Measurements from ENCODE around the gene ARMH2.
A peak's percentile ranks its signal among the peaks of the same experiment; 100 is the strongest.
"Not testable (repeated sequence)": the region's sequence is repeated elsewhere in the genome, so short reads cannot be mapped to it uniquely, and the experiment has no call there.

ARMH2 gene

GRCh38 chr6:24809728-24810127 lies 11.0 kb upstream of the ARMH2 start:
- no peak for DNase-seq

DNA sequence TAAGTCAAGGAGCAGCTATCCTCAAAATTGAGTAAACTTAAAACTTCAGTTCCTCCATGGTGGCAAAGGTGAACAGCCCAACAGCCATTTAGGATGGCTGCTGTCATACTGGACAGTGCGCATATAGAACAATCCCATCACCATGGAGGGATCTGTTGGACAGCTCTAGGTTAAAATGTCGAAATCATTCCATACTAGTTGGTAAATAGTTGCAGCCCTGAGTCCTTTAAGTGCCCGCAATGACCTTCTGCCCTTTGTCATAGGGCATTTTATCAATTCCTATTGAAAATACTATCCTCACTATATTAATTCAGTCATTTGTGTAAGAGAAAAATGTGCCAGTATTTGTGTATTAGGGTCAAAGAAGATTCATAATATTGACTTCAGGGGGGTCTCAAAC lies 8.9 kb upstream of the ARMH2 start:
- no peak for DNase-seq

DNA sequence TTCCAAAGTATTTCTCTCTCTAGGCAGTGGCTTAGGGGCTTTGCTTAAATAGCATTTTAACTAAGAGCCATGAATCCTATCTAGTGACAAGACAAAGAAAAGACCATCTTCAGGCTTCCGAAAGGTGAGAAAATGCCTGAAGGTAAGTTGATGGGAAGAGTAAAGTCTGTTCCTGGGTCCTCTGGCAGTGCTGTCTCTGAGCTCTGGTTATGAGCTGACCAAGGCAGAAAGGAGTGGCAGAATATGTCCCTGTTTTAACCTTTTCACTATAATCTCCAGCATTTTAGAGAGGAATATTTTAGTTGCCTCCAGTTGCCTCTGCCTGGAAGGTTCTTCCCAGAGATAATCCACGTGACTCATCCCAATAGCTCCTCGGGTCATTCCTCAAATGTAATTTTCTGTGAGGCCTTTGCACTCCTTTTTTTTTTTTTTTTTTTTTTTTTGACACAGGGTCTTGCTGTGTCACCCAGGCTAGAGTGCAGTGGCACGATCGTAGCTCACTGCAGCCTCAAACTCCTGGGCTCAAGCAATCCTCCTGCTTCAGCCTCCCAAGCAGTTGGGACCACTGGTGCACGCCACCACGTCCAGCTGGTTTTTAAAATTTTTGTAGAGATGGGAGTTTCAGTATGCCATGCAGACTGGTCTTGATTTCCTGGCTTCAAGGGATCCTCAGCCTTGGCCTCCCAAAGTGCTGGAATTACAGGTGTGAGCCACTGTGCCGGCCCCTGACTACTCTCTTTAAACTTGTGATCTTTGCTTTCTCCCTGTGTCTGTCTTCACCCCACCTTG lies 3.7 kb upstream of the ARMH2 start:
- DNase-seq = no peak

GRCh38 chr6:24799541-24799915 lies 811 bp upstream of the ARMH2 start:
- no peak for DNase-seq

DNA sequence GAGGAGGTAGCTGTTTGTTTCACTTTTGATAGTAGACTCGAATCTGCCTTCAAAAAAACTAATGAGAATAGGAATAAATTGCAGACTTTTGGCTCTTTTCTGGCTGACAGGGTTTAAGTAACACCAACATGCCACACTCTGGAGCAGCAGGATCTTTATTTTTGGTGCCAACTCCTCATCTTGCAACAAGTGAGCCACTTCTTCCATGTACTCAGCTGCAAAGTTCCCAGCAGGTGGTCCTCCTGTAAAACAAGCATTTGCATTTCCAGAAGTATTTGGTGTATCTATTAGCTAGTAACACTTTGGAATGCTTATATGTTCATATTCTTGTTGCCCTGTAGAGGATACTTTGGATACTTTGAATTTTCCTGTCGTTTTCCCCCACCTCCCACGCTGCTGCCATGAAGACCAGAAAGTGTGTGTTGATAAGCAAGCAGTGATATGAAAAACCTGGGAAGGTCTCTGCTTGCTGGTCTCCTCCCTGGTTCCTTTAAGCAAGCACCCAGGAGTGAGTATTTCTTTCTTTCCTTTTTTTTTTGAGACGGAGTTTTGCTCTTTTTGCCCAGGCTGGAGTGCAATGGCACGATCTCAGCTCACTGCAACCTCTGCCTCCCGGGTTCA lies 1.0 kb downstream of the ARMH2 start:
- no peak for DNase-seq

GRCh38 chr6:24796616-24797290 lies 2.0 kb downstream of the ARMH2 start:
- no peak for DNase-seq

GRCh38 chr6:24795106-24795505 lies 3.6 kb downstream of the ARMH2 start:
- DNase-seq = no peak

GRCh38 chr6:24788031-24788665 lies 10.6 kb downstream of the ARMH2 start:
- no peak for DNase-seq

DNA sequence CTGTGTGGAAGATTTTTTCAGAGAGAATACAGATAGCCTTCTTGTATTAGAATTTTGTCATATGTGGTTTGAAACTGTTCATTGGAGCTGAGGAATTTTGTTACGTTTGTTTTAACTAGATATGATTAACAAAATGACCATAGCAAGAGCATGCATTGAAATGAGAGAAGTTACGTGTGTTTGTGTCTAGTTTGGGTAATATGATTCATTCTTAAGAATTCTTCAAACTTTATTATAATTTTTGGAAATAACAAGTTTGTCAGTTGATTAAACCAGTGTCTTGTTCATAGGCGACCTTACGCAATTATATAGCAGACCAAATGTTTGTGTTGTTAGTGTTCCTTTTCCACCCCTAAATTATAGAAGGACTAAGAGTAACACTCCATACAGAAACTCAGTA lies 18.5 kb downstream of the ARMH2 start:
- no peak for DNase-seq

- no peak for DNase-seq
These were observed 19.2 kb downstream of the ARMH2 start for GRCh38 chr6:24779416-24780016.

DNA sequence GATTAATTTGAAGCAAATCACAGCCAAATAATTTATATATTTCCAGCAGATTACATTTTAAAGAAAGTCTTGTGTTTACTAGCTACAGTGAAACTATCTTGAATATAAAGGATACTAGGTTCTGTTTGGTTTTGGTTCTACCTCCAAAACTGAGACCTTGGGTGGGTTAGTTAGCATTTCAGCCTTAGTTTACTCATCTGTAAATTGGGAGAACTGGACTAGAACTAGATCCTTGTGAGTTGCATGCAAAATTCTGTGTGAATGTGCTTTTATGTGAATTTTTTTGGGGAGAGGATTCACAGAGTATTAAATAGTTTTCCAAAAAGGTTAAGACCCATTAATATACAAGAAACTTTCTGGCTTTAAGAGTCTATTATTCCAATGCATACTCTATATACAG lies 19.8 kb downstream of the ARMH2 start:
- no peak for DNase-seq

- no peak for DNase-seq
These were observed 20.6 kb downstream of the ARMH2 start for GRCh38 chr6:24778121-24778520.

- no peak for DNase-seq
These were observed 21.5 kb downstream of the ARMH2 start for GRCh38 chr6:24777227-24777626.

- no peak for DNase-seq
These were observed 23.1 kb downstream of the ARMH2 start for GRCh38 chr6:24775520-24776058.

DNA sequence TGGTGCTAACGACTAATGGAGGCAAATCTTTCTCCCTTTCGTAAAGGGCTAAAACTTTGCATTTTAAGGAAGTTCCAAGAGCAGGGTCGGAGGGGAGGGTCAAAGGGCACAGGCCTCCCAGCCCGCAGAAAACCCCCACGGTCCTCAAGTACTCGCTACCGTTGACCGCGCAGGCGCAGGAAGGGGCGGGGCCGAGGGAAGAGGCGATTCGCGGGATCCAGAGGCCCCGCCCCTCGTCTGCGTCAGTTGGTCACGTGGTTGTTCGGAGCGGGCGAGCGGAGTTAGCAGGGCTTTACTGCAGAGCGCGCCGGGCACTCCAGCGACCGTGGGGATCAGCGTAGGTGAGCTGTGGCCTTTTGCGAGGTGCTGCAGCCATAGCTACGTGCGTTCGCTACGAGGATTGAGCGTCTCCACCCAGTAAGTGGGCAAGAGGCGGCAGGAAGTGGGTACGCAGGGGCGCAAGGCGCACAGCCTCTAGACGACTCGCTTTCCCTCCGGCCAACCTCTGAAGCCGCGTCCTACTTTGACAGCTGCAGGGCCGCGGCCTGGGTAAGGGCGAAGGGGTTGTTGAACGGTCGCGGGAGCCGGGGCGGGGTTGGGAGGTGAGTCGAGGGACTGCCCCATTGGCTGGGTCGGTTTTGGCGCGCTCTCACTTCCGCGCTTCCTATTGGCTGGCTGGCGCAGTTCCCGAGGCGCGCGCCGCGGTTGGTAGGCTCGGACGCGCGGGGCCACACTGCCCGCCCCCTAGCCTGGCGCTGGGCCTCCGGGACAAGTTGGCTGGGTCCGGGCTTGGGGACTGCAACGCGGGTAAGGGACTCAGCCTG lies 23.8 kb downstream of the ARMH2 start, which contains the start of gene GMNN:
Gene GMNN (plus strand): TSS at position 242 of the 824 bp plus-strand sequence. CDS start 2,310 bp downstream, outside the sequence.
- peak; percentile 93 for DNase-seq

DNA sequence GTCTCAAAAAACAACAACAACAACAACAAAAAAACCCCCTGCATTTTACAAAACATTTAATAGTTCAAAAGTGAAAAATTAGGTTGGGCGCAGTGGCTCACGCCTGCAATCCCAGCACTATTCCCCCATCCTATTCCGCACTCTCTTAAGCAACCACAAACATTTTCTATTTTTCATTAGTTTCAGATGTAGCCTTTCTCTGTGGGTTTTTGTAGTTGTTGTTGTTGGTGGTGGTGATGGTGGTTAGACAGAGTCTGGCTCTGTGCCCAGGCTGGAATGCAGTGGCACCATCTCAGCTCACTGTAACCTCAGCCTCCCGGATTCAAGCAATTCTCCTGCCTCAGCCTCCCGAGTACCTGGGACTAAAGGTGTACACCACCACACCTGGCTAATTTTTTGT lies 30.4 kb downstream of the ARMH2 start:
- no peak for DNase-seq

DNA sequence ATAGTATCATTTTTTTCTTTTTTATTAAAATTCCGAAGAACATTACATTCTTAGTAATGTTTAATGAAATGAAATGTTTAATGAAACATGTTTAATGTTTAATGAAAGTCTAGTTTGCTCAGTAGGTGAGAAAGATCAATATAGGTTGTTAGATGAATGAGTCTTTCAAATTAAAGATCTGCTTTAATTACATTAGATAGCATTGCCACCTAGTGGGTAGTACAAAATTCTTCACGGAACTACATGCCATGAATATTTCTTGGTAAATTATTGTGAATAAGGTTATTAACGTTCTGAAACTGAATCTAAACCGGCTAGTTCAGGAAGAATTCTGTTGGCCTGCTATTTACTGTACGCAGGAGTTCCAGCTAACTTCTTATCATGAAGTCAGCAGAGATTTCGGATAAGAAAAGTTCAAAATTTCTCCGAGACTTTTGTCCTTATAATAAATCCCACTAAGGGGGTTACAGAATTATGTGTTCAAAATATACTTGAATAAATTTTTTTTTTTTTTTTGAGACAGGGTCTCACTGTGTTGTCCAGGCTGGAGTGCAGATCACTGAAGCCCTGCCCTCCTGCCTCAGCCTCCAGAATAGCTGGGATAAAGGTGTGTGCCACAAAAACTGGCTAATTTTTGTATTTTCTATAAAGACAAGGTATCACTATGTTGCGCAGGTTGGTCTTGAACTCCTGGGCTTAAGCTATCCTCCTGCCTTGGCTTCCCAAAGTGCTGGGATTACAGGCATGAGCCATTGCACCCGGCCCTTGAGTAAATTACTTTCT lies 31.8 kb downstream of the ARMH2 start:
- no peak for DNase-seq

DNA sequence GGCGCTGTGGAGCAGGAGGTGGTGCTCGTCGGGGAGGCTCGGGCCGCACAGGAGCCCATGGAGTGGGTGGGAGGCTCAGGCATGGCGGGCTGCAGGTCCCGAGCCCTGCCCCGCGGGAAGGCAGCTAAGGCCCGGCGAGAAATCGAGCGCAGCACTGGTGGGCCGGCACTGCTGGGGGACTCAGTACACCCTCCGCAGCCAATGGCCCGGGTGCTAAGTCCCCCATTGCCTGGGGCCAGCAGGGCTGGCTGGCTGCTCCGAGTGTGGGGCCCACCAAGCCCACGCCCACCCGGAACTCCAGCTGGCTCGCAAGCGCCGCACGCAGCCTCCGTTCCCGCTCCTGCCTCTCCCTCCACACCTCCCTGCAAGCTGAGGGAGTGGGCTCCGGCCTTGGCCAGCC lies 32.7 kb downstream of the ARMH2 start:
- not testable (repeated sequence) for DNase-seq

GRCh38 chr6:24764833-24765828 lies 33.6 kb downstream of the ARMH2 start:
- not testable (repeated sequence) for DNase-seq

DNA sequence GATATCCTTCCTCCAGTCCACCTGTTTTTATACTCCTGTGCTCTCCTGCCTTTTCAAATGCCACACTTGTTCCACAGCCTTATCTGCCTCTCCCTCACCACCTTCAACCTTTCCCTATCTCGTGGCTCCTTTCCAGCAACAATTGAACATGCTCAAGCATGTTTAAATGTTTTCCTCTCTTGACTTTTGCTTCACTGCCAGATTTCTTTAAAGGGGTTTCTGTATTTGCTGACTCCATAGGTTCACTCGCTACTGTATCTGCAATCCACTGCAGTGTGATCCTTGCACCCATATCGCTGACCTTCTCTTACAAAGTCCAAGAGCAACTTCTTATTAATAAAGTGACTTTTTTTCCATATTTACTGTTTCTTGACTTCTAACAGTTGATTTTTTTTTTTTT lies 35.1 kb downstream of the ARMH2 start:
- DNase-seq = no peak

All from GF-D8 (cell line).